ENCODE measurements around the gene DENND4B.
A peak's percentile ranks its signal among the peaks of the same experiment; 100 is the strongest.

The DENND4B gene

DNA sequence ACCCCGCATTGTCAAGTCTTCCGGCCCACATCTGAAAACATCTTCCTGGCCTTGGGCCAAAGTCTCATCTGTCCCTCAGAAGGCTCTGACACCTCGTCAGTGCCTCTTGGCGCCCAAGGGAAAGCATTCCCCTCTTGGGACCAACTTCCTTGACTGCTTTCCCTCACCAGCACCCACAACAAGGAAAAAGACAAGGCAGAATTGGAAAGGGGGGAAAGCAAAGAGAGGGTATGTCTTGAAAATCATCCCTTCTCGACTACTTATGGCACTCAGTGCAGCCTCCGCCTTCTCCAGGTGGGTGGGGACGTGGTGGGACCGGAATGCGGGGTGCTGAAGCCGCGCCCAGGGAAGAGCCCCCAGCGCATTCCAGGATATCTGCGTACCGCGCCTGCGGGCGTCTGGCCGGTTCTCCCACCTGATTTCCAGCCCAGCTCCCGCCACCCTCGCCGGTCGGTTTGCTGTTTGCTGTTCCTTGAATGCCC is 17.4 kb upstream of the DENND4B start:
- H3K9me3 ChIP-seq, result no peaks in the 10 kb centered on the region
- in situ Hi-C loops (cut with MboI; ENCODE audit: low sequenced_read_pairs), result no loop called here
- DNase-seq (ENCODE audit: low spot score in 2 of 2), result peak; percentile 63 to 81
- peaks cover 30% of the 10 kb centered on the region for H3K36me3 ChIP-seq (replicated peaks)
- no peaks in the 10 kb centered on the region for H3K27me3 ChIP-seq (ENCODE audit: low read depth)
- peak overlapping the region; percentile 61 for H3K4me3 ChIP-seq
- peaks cover 31% of the 10 kb centered on the region for H3K4me1 ChIP-seq

DNA sequence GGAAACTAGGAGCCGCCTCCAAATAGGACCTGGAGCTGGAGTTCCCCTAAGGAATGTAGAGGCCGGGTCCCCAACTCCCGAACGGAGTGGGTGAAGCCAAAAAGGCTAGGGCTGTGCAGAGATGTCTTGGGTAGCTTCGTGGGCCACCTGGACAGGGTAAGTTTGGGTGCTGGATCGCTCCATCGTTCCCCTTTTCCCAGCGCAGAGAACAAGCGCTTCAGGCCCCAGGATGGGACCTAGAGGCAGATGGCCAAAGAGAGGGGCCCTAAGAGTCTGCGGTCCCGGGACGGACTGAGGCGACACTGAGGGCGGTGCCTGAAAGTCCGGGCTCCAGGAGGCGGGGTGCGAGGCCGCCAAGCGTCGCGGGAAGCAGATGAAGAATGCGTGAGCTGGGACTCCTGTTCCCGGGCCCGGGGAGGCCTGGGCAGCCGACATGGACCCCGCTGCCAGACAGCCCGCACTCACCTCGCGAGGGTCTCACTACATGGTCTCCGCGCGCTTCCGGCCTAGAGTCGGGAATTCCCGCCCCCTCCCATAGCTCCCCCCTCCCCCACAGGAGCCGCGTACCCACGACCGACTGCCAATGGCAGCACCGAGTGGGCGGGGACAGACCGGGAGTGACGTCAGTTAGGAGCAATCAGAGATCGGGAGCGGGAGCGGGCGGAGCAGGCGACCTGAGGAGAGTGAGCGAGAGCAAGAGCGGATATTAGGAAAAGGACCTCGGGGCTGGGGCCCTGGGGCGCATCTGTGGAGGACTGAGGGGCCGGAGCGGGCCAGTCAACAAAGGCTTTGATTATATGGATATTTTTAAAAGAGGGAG is 16.7 kb upstream of the DENND4B start, which contains the start of gene SLC39A1:
SLC39A1 (minus strand) TSS at position 508 of the 820 bp plus-strand sequence. CDS start 822 bp downstream, outside the sequence.
- in situ Hi-C loops (cut with MboI; ENCODE audit: low sequenced_read_pairs), result no loop called here
- Histone ChIP-seq H3K9me3 (no peaks in the 10 kb centered on the region), H3K4me3 (peak within 1 kb of the TSS; percentile 61), H3K36me3 (replicated peaks) (peaks cover 30% of the 10 kb centered on the region), H3K4me1 (peaks cover 33% of the 10 kb centered on the region), H3K27me3 (ENCODE audit: low read depth) (no peaks in the 10 kb centered on the region)
- peak; percentile 95 to 100 for DNase-seq (ENCODE audit: low spot score in 2 of 2)

DNA sequence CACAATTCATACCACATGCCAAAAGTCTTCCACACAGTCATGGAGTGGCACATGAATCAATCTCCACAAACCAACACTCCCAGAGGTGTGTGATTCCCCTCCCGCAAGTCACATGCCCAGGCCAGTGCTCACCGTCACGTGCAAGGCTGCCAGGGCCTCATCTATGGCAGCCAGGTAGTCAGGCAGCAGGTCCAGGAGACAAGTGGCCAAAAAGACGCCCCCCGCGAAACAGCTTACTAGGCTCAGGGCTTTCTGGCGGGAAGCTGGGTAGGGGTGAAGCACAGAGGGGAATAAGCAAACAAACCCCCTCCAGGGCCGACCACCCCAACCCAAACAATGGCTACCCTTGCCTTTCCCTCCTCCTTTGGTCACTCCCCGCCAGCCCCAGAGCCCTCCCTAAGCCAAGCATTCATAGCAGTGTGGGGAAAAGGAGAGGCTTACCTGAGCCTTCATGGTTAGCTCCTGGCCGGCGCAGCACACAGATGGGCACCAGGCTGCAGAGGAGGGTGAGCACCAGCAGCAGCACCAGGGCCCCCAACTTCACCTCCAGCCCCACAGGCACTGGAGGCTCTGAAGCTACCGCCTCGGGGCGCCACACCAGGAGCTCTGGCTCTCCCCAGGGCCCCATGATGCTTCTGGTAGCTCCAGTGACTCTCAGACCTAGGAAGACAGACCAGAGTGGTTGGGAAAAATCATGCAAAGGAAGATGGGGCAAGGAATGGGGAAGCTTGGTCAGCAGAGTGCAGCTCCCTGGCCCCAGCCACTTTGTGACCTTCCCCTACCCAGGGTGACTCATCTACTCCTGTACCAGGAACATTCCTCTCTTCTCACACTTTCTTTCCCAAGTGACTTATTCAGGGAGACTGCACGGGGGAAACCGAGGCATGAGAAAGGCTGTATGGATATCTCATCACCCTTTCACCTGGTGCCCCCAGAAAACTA is 15.8 kb upstream of the DENND4B start:
- peak in 1 of 2 experiments; percentile 38 for DNase-seq (ENCODE audit: low spot score in 2 of 2)
- Histone ChIP-seq H3K36me3 (replicated peaks) (peaks cover 30% of the 10 kb centered on the region), H3K4me3 (peak overlapping the region; percentile 61), H3K9me3 (no peaks in the 10 kb centered on the region), H3K27me3 (ENCODE audit: low read depth) (no peaks in the 10 kb centered on the region), H3K4me1 (peaks cover 33% of the 10 kb centered on the region)
- in situ Hi-C loops (cut with MboI; ENCODE audit: low sequenced_read_pairs), result no loop called here

DNA sequence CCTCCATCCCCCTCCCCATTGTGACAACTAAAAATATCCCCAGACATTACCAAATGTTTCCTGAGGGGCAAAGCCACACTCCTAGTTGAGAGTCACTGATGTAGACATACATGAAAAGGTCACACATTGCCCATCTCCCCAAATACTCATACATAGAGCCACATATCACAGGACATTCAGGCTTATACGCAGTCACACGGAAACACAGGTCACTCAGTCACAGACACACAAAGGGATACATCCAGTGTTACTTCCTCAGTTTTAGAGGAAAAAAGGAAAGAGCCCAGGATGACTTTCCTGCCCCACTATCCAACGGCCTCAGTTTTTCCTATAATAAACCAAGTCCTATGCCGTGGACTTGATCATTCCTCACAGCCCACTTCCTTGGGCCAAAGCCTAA is 14.9 kb upstream of the DENND4B start:
- in situ Hi-C loops (cut with MboI; ENCODE audit: low sequenced_read_pairs), result no loop called here

DNA sequence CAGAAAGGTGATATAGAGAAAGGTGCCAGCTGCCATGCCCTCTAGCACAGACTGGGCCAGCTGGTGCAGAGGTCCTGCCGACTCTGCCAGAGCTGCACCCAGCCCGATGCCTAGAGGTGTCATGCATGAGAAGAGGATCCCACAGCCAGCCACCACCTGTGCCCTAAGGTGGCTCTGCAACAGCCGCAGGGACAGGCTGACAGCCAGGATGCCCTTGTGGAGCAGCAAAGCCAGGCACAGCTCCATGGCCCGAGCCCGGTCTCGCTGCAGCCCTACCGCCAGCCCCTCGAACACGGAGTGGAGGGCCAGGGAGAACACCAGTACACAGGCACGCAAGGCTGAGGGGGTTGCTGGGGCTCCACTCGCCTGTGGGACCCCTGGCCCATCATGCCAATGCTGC is 13.7 kb upstream of the DENND4B start:
- no peaks in the 10 kb centered on the region for H3K27me3 ChIP-seq (ENCODE audit: low read depth)
- no peak overlapping the region for H3K4me3 ChIP-seq
- peaks cover 29% of the 10 kb centered on the region for H3K4me1 ChIP-seq
- in situ Hi-C loops (cut with MboI; ENCODE audit: low sequenced_read_pairs), result no loop called here
- peaks cover 30% of the 10 kb centered on the region for H3K36me3 ChIP-seq (replicated peaks)
- DNase-seq (ENCODE audit: low spot score in 2 of 2), result no peak
- H3K9me3 ChIP-seq, result no peaks in the 10 kb centered on the region

More for the DNA sequence above, 14.9 kb upstream of the DENND4B start:
- H3K4me3 ChIP-seq, result peak overlapping the region; percentile 61
- peaks cover 30% of the 10 kb centered on the region for H3K36me3 ChIP-seq (replicated peaks)
- no peak for DNase-seq (ENCODE audit: low spot score in 2 of 2)
- H3K27me3 ChIP-seq (ENCODE audit: low read depth), result no peaks in the 10 kb centered on the region
- no peaks in the 10 kb centered on the region for H3K9me3 ChIP-seq
- peaks cover 34% of the 10 kb centered on the region for H3K4me1 ChIP-seq

DNA sequence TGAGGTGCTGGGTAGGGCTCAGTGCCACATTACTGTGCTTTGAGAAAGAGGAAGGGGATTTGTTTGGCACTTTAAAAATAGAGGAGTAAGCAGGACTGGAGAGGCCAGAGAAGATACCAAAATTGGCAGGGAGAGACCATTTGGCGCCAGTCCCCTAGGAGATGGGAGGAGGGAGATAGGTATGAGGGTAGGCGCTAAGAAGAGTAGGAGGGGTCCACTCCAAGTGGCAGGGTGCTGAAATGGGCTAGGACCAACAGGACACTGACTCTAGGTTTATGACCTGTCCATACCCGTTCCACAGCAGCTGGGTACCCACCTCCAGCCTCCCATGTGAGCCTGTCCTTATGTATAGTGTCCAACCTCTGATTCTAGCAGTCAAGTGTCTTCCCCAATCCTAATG is 12.9 kb upstream of the DENND4B start:
- H3K4me3 ChIP-seq, result no peak overlapping the region
- no peak for DNase-seq (ENCODE audit: low spot score in 2 of 2)
- peaks cover 24% of the 10 kb centered on the region for H3K4me1 ChIP-seq
- no peaks in the 10 kb centered on the region for H3K27me3 ChIP-seq (ENCODE audit: low read depth)
- in situ Hi-C loops (cut with MboI; ENCODE audit: low sequenced_read_pairs), result no loop called here
- H3K36me3 ChIP-seq (replicated peaks), result peaks cover 30% of the 10 kb centered on the region
- H3K9me3 ChIP-seq, result no peaks in the 10 kb centered on the region

DNA sequence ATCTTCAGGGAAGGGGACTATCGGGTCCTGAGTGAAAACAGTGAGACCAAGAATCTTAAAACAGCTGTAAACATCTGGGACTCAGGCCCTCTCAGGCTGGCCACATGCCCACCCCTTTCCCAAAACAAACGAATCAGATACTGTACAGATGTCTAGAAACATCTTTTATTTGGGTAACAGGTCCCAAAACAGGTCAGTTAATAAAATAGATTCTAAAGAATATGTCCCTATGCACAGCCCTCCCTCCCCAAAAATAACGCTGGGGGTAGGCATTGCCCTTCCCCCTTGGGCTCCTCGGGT is 12.4 kb upstream of the DENND4B start:
- no peak for DNase-seq (ENCODE audit: low spot score in 2 of 2)
- Histone ChIP-seq H3K4me1 (peaks cover 21% of the 10 kb centered on the region), H3K36me3 (replicated peaks) (peaks cover 30% of the 10 kb centered on the region), H3K9me3 (no peaks in the 10 kb centered on the region), H3K27me3 (ENCODE audit: low read depth) (no peaks in the 10 kb centered on the region), H3K4me3 (peak overlapping the region; percentile 90)
- in situ Hi-C loops (cut with MboI; ENCODE audit: low sequenced_read_pairs), result no loop called here

DNA sequence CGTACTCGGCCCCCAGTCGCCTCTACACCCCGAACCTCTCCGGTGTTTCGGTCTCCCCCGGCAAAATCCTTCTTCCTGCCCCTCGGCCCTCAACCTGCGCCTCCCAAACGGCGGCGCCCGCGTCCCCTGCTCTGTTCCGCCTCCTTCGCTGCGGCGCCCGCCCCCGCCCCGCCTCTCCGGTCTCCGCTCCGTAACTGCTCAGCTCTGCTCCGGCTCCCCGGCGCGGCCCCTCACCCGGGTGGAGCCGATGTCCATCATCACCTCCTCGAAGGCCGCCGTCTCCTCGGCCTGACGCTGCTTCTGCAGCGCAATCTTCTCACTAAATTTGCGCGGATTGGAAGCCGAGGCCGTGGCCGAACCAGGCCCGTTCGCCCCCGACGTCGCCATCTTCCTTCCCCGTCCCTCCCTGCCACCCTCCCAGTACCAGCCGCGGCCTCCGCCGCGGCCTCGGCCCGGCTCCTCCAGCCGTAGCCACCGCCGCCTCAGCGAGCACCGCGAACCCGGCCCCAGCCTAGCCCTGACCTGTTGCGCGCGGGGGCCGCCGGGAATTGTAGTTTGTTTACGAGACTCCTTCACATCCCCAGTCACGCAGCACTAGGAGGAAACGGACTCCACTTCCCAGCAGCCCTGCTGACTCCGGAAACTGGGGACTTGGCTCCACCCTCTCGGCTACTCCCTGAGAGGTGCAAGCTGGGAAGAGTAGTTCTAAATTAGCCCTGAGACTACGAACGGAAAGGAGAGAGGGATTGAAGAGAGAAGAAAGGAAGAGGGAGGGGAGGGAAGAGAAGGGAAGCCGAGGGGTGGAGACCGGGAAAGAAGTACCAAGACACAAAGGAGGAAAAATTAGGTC is 11.8 kb upstream of the DENND4B start, which contains the start of gene CRTC2:
CRTC2 (minus strand) TSS at position 502 of the 850 bp plus-strand sequence; CDS start at position 387, 115 bp downstream.
- H3K36me3 ChIP-seq (replicated peaks), result peaks cover 30% of the 10 kb centered on the region
- no peaks in the 10 kb centered on the region for H3K9me3 ChIP-seq
- peak; percentile 99 for DNase-seq (ENCODE audit: low spot score in 2 of 2)
- peak within 1 kb of the TSS; percentile 90 for H3K4me3 ChIP-seq
- H3K27me3 ChIP-seq (ENCODE audit: low read depth), result no peaks in the 10 kb centered on the region
- in situ Hi-C loops (cut with MboI; ENCODE audit: low sequenced_read_pairs), result no loop called here
- peaks cover 21% of the 10 kb centered on the region for H3K4me1 ChIP-seq

DNA sequence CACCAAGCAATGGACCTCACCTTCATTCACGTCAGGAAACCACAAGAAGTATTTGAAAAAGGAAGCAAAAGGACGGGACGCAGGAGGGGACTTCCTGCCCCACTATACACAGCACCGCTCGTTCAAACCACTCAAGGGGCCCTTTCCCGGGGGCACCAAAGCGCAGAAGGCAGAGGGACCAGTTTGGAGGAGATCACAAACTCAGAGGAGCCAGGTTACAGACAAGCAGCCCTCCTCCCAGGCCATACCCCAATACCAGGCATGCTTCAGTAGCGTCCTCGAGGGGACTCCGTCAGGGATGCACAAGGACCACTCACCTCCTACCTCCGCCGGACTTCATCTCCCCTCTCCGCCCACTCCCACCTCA is 11.2 kb upstream of the DENND4B start:
- in situ Hi-C loops (cut with MboI; ENCODE audit: low sequenced_read_pairs), result no loop called here
- peaks cover 21% of the 10 kb centered on the region for H3K4me1 ChIP-seq
- peak overlapping the region; percentile 90 for H3K4me3 ChIP-seq
- no peaks in the 10 kb centered on the region for H3K27me3 ChIP-seq (ENCODE audit: low read depth)
- no peak for DNase-seq (ENCODE audit: low spot score in 2 of 2)
- H3K36me3 ChIP-seq (replicated peaks), result peaks cover 31% of the 10 kb centered on the region
- no peaks in the 10 kb centered on the region for H3K9me3 ChIP-seq

DNA sequence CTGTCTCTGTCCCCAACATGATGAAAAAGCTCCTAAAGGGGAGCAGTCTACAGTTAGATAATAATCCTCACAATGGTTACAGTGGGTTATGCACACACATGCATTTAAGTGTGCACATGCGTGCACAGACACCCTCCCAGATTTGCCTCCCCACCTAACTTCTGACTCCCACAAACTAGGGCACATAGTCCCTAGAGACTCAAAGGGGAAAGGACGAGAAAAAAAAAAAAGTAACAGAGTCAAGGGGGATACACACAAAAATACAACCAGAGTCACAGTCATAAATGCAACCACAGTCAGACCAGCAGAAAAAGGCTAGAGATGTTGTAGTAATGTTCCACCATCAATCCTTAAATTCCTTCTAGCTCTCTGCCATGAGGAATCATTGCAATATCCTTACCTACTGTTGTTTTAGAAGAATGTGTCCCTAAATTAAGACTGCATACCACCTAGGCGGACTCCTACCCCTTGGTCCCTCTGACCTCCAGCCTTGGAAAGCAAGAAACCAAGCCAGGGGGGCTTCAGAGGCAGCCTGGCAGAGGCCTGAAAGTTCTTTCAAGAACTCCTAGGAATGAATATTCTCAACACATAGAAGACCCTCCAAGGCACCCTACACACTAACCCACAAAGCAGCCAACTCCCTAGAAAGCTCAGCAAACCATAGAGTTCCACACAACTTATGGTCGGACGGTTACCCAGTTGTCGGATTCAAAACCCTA is 10.6 kb upstream of the DENND4B start:
- no peaks in the 10 kb centered on the region for H3K27me3 ChIP-seq (ENCODE audit: low read depth)
- in situ Hi-C loops (cut with MboI; ENCODE audit: low sequenced_read_pairs), result no loop called here
- H3K4me1 ChIP-seq, result peaks cover 21% of the 10 kb centered on the region
- H3K36me3 ChIP-seq (replicated peaks), result peaks cover 37% of the 10 kb centered on the region
- DNase-seq (ENCODE audit: low spot score in 2 of 2), result no peak
- H3K4me3 ChIP-seq, result peak overlapping the region; percentile 90
- H3K9me3 ChIP-seq, result no peaks in the 10 kb centered on the region

DNA sequence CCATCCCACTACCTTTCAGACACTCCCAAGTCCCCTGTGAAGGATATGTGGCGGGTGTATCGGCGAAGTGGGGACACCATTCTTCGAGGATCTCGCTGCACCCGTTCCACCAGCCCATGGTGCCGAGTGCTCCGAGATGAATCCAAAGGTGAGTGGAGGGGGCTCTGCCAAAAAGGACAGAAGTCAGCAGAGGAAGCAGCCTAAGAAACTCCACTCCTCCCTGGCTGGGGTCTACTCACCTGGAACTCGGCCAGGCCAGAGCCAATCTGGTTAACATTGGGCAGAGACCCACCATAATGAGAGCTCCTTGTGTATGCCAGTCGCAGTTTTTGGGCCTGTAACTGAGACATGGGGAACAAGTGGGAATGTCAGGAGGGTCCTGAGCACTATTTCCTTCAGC is 8.3 kb upstream of the DENND4B start:
- Histone ChIP-seq H3K9me3 (no peaks in the 10 kb centered on the region), H3K27me3 (ENCODE audit: low read depth) (no peaks in the 10 kb centered on the region), H3K4me1 (peaks cover 11% of the 10 kb centered on the region), H3K36me3 (replicated peaks) (peaks cover 29% of the 10 kb centered on the region), H3K4me3 (no peak overlapping the region)
- no peak for DNase-seq (ENCODE audit: low spot score in 2 of 2)
- in situ Hi-C loops (cut with MboI; ENCODE audit: low sequenced_read_pairs), result no loop called here

DNA sequence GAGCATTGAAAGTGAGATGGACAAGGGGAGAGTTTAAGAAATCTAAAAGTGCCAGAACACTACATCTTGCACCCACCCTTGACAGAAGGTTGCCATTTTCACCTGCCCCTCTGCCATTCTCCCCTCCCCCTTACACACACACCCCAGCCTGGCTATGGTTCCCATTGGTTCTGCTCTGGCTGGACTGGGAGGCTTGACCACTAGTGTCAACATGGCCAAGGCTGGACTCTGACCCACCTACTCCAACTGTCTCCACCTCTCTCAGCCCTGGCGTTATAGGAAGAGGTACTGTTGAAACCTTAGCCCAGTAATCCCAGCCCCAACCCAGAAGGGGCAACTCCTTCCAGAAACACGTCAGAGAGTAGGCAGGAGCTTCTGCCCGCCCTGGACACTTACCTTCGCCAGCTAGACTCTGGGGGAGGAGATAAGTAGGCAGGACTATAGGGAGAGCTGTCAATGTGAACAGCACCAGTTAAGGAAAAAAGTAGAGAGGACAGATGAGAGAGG is 7.4 kb upstream of the DENND4B start:
- H3K9me3 ChIP-seq, result no peaks in the 10 kb centered on the region
- H3K4me3 ChIP-seq, result no peak overlapping the region
- peaks cover 8% of the 10 kb centered on the region for H3K4me1 ChIP-seq
- peaks cover 20% of the 10 kb centered on the region for H3K36me3 ChIP-seq (replicated peaks)
- in situ Hi-C loops (cut with MboI; ENCODE audit: low sequenced_read_pairs), result no loop called here
- DNase-seq (ENCODE audit: low spot score in 2 of 2), result no peak
- H3K27me3 ChIP-seq (ENCODE audit: low read depth), result no peaks in the 10 kb centered on the region
